ENCODE measurements around the gene MYOF.
"Not testable (repeated sequence)": the region's sequence is repeated elsewhere in the genome, so short reads cannot be mapped to it uniquely, and the experiment has no call there.

The MYOF gene

GRCh38 chr10:93386631-93387369 lies 95.3 kb downstream of the MYOF start:
- DNase-seq, result no peak

GRCh38 chr10:93385345-93385744 lies 96.8 kb downstream of the MYOF start:
- no peak for DNase-seq

- DNase-seq, result no peak
Measured at GRCh38 chr10:93384006-93384405, 98.1 kb downstream of the MYOF start.

- DNase-seq, result no peak
Measured at GRCh38 chr10:93383562-93383981, 98.6 kb downstream of the MYOF start.

GRCh38 chr10:93379731-93380575 lies 102.2 kb downstream of the MYOF start:
- no peak for DNase-seq

GRCh38 chr10:93378997-93379730 lies 103.0 kb downstream of the MYOF start:
- no peak for DNase-seq

GRCh38 chr10:93378039-93378438 lies 104.1 kb downstream of the MYOF start:
- DNase-seq, result no peak

- DNase-seq, result peak; percentile 79
Measured at GRCh38 chr10:93376372-93377293, 105.5 kb downstream of the MYOF start.

- DNase-seq, result no peak
Measured at GRCh38 chr10:93370961-93371360, 111.2 kb downstream of the MYOF start.

- no peak for DNase-seq
Measured at GRCh38 chr10:93369588-93370164, 112.5 kb downstream of the MYOF start.

- no peak for DNase-seq
Measured at GRCh38 chr10:93368210-93368609, 113.9 kb downstream of the MYOF start.

- no peak for DNase-seq
Measured at GRCh38 chr10:93367664-93368063, 114.5 kb downstream of the MYOF start.

GRCh38 chr10:93364966-93365365 lies 117.2 kb downstream of the MYOF start:
- no peak for DNase-seq

- no peak for DNase-seq
Measured at GRCh38 chr10:93363891-93364648, 118.1 kb downstream of the MYOF start.

GRCh38 chr10:93358398-93358797 lies 123.7 kb downstream of the MYOF start:
- not testable (repeated sequence) for DNase-seq

GRCh38 chr10:93357680-93358079 lies 124.5 kb downstream of the MYOF start:
- peak; percentile 30 for DNase-seq

GRCh38 chr10:93356516-93356915 lies 125.6 kb downstream of the MYOF start:
- DNase-seq, result no peak

GRCh38 chr10:93352638-93353383 lies 129.3 kb downstream of the MYOF start:
- peak; percentile 32 for DNase-seq

GRCh38 chr10:93346694-93347093 lies 135.4 kb downstream of the MYOF start:
- no peak for DNase-seq

GRCh38 chr10:93346108-93346507 lies 136.0 kb downstream of the MYOF start:
- no peak for DNase-seq
